HepG2 (cell line): ENCODE results near the gene ENGASE. TPM values are rescaled to one million over a fixed set of nuclear protein-coding genes. Genes with fewer than 3 reads are reported as not detected.

Experiments used
- ARNTL ChIP-seq: sonication (generic); formaldehyde crosslinking; IDR thresholded peaks from 2 replicates; pipeline ENCODE4 v1.4.0; 2020; ENCODE audit warnings: mild to moderate bottlenecking, missing genetic modification reagents
- ATF3 ChIP-seq: sonication (generic); formaldehyde crosslinking; IDR thresholded peaks from 2 replicates; pipeline ENCODE4 v1.4.0; 2020; ENCODE audit warnings: missing genetic modification reagents
- BORCS8-MEF2B ChIP-seq: sonication (generic); formaldehyde crosslinking; IDR thresholded peaks from 2 replicates; pipeline ENCODE4 v1.8.0; 2022; ENCODE audit warnings: mild to moderate bottlenecking, missing genetic modification reagents
- BRD4 ChIP-seq: sonication (generic); formaldehyde crosslinking; IDR thresholded peaks from 2 replicates; pipeline ENCODE4 v1.4.0; 2020; ENCODE audit warnings: missing genetic modification reagents
- CEBPG ChIP-seq: IDR thresholded peaks from 2 replicates; pipeline ENCODE4 v1.6.1; 2016
- FOSL1 ChIP-seq: sonication (generic); formaldehyde crosslinking; IDR thresholded peaks from 2 replicates; pipeline ENCODE4 v1.9.0; 2021; ENCODE audit warnings: missing genetic modification reagents, borderline replicate concordance
- GABPB1 ChIP-seq: IDR thresholded peaks from 2 replicates; pipeline ENCODE4 v1.6.1; 2016; ENCODE audit warnings: mild to moderate bottlenecking, missing genetic modification reagents, moderate library complexity, missing compliant biosample characterization
- HNRNPLL ChIP-seq: fragments of 200-400 bp; formaldehyde crosslinking; IDR thresholded peaks from 2 replicates; pipeline ENCODE4 v1.6.1; 2017; ENCODE audit warnings: mild to moderate bottlenecking, low read depth, low read length; ENCODE audit not compliant: poor library complexity, severe bottlenecking
- JUND ChIP-seq: sonication (generic); formaldehyde crosslinking; IDR thresholded peaks from 2 replicates; pipeline ENCODE4 v1.8.0; 2022; ENCODE audit warnings: mild to moderate bottlenecking, missing genetic modification reagents
- KDM2A ChIP-seq: sonication (generic); formaldehyde crosslinking; IDR thresholded peaks from 2 replicates; pipeline ENCODE4 v1.4.0; 2020; ENCODE audit warnings: low read depth, missing genetic modification reagents, borderline replicate concordance
- NCOA2 ChIP-seq: sonication (generic); formaldehyde crosslinking; IDR thresholded peaks from 2 replicates; pipeline ENCODE4 v1.8.0; 2022; ENCODE audit warnings: inconsistent platforms
- NONO ChIP-seq, 2 experiments: fragments of 450-650 bp in 1 of 2; sonication (generic) in 1 of 2; formaldehyde crosslinking in 1 of 2; IDR thresholded peaks in 1 of 2; conservative IDR thresholded peaks in 1 of 2; 2 replicates each; pipeline versions ENCODE4 v1.6.1 to v1.8.0; 2017 to 2022; ENCODE audit warnings: mild to moderate bottlenecking in 1 of 2, missing genetic modification reagents in 1 of 2, moderate library complexity in 1 of 2
- PHF5A ChIP-seq: IDR thresholded peaks from one replicate; pipeline ENCODE4 v1.6.1; 2018; ENCODE audit warnings: low read depth, missing genetic modification reagents; ENCODE audit not compliant: unreplicated experiment
- POLR2A ChIP-seq, 2 experiments: IDR thresholded peaks; 2 replicates each; pipeline ENCODE4 v1.6.1; 2011; ENCODE audit warnings: low read depth in 2 of 2, low read length in 2 of 2, mild to moderate bottlenecking in 1 of 2, moderate library complexity in 1 of 2; ENCODE audit not compliant: insufficient read depth in 1 of 2
- SCMH1 ChIP-seq: sonication (generic); formaldehyde crosslinking; IDR thresholded peaks from 2 replicates; pipeline ENCODE4 v1.9.0; 2021; ENCODE audit warnings: missing genetic modification reagents, mild to moderate bottlenecking, borderline replicate concordance
- SYNCRIP ChIP-seq: fragments of 200-400 bp; formaldehyde crosslinking; IDR thresholded peaks from 2 replicates; pipeline ENCODE4 v1.6.1; 2018; ENCODE audit warnings: mild to moderate bottlenecking, low read depth, low read length; ENCODE audit not compliant: insufficient read depth
- TOE1 ChIP-seq: sonication (generic); formaldehyde crosslinking; IDR thresholded peaks from 2 replicates; pipeline ENCODE4 v1.4.0; 2020; ENCODE audit warnings: mild to moderate bottlenecking, missing genetic modification reagents
- ZNF451 ChIP-seq: sonication (generic); formaldehyde crosslinking; IDR thresholded peaks from 2 replicates; pipeline ENCODE4 v1.5.0; 2020; ENCODE audit warnings: mild to moderate bottlenecking, missing genetic modification reagents
- polyA plus RNA-seq, 8 experiments: library from polyadenylated mRNA; depleted of rRNA in 3 of 8; stranded (reverse) in 7 of 8; unstranded in 1 of 8; fragments of >200 nt; fragmentation: Illumina TruSeq in 4 of 8; extraction: Trizol in 4 of 8; gene quantifications; 2 replicates each; pipeline versions ENCODE4 v1.2.1 to v1.2.3, GENCODE V29; 2011 to 2016; ENCODE audit warnings: low read depth in 4 of 8, missing spikeins in 1 of 8, mixed read lengths in 1 of 8; ENCODE audit not compliant: insufficient read depth in 1 of 8
- total RNA-seq, 5 experiments: library from RNA; depleted of rRNA; stranded (reverse); fragments of >200 nt; fragmentation: Illumina TruSeq; extraction: Trizol; gene quantifications; 2 replicates each; pipeline ENCODE4 v1.2.3, GENCODE V29; 2016; ENCODE audit warnings: low read depth in 1 of 5
- TF ChIP-seq, protein P1 (sequence below): IDR thresholded peaks from 2 replicates; pipeline ENCODE4 v1.6.1; 2016; ENCODE audit warnings: missing compliant biosample characterization, missing genetic modification reagents, borderline replicate concordance
- TF ChIP-seq, protein P2 (sequence below): sonication (generic); formaldehyde crosslinking; IDR thresholded peaks from 2 replicates; pipeline ENCODE4 v1.4.0; 2020; ENCODE audit warnings: missing genetic modification reagents
- TF ChIP-seq, protein P3 (sequence below): sonication (generic); formaldehyde crosslinking; IDR thresholded peaks from 2 replicates; pipeline ENCODE4 v1.5.0; 2020; ENCODE audit warnings: mild to moderate bottlenecking, missing genetic modification reagents, moderate library complexity
- TF ChIP-seq, protein P4 (sequence below): sonication (generic); formaldehyde crosslinking; IDR thresholded peaks from 2 replicates; pipeline ENCODE4 v1.5.1; 2020; ENCODE audit warnings: mild to moderate bottlenecking, missing genetic modification reagents, moderate library complexity

ENGASE gene
- total and polyA plus RNA-seq, 2 of the 13 experiments (the other 11 are each of a cell fraction or from before 2014, with no cell fraction given) = 10.6 to 18.1 TPM

- TF ChIP-seq, protein P1, sequence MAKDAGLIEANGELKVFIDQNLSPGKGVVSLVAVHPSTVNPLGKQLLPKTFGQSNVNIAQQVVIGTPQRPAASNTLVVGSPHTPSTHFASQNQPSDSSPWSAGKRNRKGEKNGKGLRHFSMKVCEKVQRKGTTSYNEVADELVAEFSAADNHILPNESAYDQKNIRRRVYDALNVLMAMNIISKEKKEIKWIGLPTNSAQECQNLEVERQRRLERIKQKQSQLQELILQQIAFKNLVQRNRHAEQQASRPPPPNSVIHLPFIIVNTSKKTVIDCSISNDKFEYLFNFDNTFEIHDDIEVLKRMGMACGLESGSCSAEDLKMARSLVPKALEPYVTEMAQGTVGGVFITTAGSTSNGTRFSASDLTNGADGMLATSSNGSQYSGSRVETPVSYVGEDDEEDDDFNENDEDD (CRISPR knock-in tag) = peak; percentile 1; the same call in 1 of the 2 replicates
- TF ChIP-seq, protein P2, sequence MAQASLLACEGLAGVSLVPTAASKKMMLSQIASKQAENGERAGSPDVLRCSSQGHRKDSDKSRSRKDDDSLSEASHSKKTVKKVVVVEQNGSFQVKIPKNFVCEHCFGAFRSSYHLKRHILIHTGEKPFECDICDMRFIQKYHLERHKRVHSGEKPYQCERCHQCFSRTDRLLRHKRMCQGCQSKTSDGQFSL (CRISPR knock-in tag) = 0 out of 2 replicates have a peak, but pooled peaks have one; percentile 30
- TF ChIP-seq PHF5A (no peak), TOE1 (CRISPR knock-in tag) (no peak), NONO (IDR thresholded peaks at IDR 0.05) (no peak), NONO (CRISPR knock-in tag; conservative IDR thresholded peaks at IDR 0.05) (no peak), SCMH1 (CRISPR knock-in tag) (no peak), CEBPG (CRISPR knock-in tag) (no peak), KDM2A (CRISPR knock-in tag) (peak; percentile 52; the same call in 1 of the 2 replicates), ZNF451 (CRISPR knock-in tag) (no peak), HNRNPLL (peak; percentile 45), SYNCRIP (no peak), POLR2A (IDR thresholded peaks at IDR 0.05; ENCODE audit: insufficient read depth in 1 of 2, low read depth in 2 of 2, low read length in 2 of 2) (no peak), BRD4 (no peak), GABPB1 (CRISPR knock-in tag) (0 out of 2 replicates have a peak, but pooled peaks have one; percentile 8), BORCS8-MEF2B (no peak), JUND (no peak), ATF3 (CRISPR knock-in tag) (no peak), ARNTL (no peak), NCOA2 (CRISPR knock-in tag) (no peak), FOSL1 (CRISPR knock-in tag) (no peak)
- TF ChIP-seq, protein P3, sequence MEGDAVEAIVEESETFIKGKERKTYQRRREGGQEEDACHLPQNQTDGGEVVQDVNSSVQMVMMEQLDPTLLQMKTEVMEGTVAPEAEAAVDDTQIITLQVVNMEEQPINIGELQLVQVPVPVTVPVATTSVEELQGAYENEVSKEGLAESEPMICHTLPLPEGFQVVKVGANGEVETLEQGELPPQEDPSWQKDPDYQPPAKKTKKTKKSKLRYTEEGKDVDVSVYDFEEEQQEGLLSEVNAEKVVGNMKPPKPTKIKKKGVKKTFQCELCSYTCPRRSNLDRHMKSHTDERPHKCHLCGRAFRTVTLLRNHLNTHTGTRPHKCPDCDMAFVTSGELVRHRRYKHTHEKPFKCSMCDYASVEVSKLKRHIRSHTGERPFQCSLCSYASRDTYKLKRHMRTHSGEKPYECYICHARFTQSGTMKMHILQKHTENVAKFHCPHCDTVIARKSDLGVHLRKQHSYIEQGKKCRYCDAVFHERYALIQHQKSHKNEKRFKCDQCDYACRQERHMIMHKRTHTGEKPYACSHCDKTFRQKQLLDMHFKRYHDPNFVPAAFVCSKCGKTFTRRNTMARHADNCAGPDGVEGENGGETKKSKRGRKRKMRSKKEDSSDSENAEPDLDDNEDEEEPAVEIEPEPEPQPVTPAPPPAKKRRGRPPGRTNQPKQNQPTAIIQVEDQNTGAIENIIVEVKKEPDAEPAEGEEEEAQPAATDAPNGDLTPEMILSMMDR (CRISPR knock-in tag) = peak; percentile 49
- TF ChIP-seq, protein P4, sequence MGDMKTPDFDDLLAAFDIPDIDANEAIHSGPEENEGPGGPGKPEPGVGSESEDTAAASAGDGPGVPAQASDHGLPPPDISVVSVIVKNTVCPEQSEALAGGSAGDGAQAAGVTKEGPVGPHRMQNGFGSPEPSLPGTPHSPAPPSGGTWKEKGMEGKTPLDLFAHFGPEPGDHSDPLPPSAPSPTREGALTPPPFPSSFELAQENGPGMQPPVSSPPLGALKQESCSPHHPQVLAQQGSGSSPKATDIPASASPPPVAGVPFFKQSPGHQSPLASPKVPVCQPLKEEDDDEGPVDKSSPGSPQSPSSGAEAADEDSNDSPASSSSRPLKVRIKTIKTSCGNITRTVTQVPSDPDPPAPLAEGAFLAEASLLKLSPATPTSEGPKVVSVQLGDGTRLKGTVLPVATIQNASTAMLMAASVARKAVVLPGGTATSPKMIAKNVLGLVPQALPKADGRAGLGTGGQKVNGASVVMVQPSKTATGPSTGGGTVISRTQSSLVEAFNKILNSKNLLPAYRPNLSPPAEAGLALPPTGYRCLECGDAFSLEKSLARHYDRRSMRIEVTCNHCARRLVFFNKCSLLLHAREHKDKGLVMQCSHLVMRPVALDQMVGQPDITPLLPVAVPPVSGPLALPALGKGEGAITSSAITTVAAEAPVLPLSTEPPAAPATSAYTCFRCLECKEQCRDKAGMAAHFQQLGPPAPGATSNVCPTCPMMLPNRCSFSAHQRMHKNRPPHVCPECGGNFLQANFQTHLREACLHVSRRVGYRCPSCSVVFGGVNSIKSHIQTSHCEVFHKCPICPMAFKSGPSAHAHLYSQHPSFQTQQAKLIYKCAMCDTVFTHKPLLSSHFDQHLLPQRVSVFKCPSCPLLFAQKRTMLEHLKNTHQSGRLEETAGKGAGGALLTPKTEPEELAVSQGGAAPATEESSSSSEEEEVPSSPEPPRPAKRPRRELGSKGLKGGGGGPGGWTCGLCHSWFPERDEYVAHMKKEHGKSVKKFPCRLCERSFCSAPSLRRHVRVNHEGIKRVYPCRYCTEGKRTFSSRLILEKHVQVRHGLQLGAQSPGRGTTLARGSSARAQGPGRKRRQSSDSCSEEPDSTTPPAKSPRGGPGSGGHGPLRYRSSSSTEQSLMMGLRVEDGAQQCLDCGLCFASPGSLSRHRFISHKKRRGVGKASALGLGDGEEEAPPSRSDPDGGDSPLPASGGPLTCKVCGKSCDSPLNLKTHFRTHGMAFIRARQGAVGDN (CRISPR knock-in tag) = peak; percentile 32
Measured at GRCh38 chr17:79090443-79091225, 16.0 kb downstream of the ENGASE start (continued).
